ENCODE results near the gene TMEM183A.
"Not testable (repeated sequence)": the region's sequence is repeated elsewhere in the genome, so short reads cannot be mapped to it uniquely, and the experiment has no call there.

TMEM183A gene, protein sequence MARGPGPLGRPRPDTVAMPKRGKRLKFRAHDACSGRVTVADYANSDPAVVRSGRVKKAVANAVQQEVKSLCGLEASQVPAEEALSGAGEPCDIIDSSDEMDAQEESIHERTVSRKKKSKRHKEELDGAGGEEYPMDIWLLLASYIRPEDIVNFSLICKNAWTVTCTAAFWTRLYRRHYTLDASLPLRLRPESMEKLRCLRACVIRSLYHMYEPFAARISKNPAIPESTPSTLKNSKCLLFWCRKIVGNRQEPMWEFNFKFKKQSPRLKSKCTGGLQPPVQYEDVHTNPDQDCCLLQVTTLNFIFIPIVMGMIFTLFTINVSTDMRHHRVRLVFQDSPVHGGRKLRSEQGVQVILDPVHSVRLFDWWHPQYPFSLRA

DNA sequence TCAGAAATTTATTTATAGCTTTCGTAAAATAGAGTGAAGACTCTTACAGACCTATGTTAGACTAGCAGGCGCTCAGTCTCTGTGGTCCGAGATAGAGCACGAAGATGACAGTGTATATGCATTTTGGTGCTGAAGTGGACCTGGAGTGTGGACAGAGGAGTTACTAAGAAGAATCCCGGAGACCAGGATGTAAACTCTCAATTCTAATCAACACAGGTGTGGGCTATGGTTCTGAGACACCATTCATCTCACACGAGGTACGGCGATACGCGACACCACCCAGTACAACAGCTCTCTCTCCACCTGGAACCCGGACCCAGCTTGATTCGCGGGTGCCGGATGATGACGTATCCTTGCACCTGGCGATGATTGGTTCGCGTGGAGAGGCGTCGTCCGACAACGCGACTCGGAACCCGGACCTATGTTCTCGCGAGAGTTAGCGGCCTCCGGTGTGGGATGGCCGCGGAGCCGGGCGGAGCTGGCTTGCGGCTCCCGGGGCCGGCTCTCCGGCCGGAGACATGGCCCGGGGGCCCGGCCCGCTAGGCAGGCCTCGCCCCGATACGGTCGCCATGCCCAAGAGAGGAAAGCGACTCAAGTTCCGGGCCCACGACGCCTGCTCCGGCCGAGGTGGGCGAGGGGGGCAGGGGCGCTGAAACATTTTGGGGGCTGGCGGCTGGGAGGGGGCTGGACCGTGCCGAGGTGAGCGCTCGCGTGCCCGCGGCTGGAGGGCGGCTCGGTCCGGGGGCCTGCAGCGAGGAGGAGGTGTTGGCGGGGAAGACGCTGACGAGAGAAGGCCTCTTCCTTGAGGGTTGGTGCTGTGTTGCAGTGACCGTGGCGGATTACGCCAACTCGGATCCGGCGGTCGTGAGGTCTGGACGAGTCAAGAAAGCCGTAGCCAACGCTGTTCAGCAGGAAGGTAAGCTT lies at the start of gene TMEM183A:
Gene TMEM183A (plus strand): TSS at position 427 of the 924 bp plus-strand sequence. CDS start 92 bp downstream, at position 519.
- DNase-seq: peak; percentile 95

DNA sequence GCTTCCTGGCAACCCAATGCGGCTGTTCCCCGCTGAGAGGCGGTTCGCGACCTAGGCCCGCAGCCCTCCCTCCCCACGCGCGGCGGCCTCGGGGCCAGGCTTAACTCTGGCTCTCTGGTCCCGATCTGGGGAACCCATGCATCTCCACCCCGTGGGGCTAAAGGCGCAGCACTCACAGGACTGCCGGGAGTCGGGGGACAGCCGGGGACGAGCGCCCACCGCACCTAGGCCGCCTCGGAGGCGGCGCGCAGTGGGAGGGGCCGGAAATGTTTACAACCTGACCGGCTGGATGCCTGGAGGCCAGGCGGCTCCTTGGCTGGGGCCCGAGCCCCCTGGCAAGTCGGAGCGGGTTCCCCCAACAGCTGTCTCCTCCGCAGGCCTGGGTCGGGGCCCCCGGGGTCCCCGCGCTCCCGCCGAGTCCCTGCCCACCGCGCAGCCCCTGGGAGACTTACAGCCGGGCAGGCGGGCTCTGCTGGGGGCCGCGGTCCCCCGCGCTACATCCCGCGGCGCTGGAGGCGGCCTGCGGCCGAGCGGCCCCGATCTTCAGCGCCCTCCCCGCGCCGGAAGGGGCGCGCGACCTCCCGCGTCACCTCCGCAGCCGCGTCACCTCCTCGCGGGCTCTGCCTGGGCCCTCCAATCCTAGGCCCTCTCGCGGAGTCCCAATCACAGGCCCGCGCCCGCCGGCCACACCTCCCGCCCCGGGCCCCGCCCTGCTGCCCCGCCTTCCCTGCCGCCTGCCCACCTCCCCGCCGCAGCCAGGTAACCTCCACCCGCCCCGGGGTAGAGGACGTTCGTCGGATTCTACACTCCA lies 49.2 kb upstream of the TMEM183A start, which contains the start of gene ADIPOR1:
Gene ADIPOR1 (minus strand): TSS at position 580 of the 811 bp plus-strand sequence. CDS start 7,242 bp downstream, outside the sequence.
- peak; percentile 92 for DNase-seq

DNA sequence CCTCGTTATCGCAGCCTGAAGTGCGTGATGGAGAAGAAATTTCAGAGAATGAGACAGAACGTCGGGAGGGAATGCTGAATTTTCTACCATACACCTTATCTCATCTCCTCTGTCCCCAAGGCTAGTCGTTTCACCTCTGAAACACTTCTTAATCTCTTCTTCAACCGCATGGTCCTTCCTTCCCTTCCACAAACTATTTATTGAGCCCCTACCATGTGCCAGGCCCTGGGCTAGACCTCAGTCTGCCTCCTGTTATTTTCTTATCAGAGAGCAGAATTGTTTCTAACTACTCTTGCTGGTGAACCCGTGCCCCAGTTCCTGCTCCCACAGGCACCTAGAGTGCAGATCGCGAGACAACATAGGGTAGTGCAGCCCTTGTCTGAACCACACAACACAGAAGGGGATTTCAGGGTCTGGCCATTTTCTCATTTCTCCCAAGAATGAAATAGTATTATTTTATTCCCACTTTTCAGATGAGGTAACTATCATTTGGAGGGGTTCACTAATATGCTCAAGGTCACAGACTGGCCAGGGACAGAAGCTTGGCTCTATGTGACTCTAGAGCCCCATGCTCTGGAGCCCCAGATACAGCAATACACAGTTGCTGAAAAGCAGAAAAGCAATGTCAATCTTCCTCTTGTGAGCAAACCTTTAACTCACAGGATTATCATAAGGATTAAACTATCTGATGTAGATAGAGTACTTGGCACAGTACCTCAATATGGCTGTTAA lies 48.5 kb upstream of the TMEM183A start:
- no peak for DNase-seq

DNA sequence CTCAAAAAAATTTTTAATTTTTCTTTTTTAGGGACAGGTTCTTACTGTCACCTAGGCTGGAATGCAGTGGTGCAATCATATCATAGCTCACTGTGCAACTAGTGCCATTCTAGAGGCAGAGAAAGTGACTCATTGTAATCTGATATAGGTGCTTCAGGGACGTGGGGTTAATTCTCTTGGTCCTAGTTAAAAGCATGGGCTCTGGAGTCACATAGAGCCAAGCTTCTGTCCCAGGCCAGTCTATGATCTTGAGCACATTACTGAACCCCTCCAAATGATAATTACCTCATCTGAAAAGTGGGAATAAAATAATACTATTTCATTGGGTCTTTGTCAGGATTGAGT lies 47.9 kb upstream of the TMEM183A start:
- DNase-seq: no peak

DNA sequence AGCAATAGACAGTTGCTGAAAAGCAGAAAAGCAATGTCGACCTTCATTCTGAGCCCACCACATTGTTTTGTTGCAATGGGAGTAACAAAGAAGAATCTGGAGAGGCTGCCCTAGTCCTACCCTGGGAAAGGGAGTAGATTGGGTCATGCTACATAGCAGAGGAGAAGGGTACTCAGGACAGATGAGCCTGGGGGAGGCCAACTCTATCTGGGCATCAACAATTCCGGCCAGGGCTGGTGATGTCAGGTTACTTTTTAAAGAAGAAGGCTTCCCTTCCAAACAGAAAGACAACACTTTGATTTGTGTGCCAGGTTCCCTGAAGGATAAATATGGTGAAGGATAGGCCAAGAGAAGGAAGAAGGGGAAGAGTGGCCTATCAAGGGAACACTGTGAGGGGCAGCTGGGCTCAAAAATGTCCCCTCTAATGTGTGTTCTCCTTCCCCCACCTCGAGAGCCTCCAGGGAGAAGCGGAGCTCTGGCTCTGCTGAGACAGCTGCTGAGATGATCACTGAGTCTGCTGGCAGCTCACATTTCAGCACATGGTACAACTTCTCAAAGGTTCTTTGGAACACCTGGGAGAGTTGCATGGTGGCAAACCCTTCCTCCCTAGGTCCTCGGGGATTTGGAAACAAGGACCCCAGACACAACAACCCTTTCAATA lies 45.8 kb upstream of the TMEM183A start:
- no peak for DNase-seq

DNA sequence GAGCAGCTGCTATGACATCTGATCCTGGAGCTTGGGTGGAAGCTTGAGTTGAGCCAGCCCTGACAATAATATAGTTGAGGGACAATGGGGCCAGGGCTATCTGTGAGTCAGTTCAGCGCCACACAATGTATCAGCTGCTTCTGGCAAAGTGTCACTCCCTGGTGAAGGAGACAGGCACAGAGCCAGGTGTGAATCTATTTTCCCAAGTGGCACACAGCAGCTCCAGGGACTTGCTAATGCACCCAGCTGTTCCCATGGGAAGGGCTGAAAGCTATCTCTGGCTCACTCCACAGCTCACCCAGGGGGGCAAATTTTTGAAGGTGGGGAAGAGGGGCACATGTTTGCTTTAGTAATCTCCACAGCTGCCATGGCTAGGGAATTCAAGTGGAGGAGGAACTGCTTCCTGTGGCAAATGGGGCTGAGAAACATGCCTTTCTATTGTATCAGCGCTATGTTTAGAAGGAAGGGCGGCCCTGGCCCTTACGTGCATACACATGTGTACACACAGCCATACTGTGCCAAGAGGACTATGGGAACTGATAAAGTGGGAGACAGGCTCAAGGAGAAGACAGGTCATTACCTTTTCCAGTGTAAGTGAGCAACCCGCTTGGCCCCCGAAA lies 42.3 kb upstream of the TMEM183A start:
- no peak for DNase-seq

DNA sequence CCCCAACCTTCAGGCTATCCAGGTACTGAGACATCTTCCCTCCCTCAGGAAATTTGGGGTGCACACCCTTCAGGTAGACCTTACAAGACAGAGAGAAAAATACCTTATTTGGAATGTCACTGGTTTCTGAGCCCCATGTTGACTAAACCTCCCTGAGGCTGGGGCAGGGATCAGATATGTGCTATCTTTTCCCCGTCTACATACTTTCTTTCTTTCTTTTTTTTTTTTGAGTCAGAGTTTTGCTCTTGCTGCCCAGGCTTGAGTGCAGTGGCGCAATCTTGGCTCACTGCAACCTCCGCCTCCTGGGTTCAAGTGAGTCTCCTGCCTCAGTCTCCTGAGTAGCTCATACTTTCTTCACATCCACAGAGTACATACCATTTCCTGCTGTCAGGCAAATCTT lies 41.8 kb upstream of the TMEM183A start:
- no peak for DNase-seq

DNA sequence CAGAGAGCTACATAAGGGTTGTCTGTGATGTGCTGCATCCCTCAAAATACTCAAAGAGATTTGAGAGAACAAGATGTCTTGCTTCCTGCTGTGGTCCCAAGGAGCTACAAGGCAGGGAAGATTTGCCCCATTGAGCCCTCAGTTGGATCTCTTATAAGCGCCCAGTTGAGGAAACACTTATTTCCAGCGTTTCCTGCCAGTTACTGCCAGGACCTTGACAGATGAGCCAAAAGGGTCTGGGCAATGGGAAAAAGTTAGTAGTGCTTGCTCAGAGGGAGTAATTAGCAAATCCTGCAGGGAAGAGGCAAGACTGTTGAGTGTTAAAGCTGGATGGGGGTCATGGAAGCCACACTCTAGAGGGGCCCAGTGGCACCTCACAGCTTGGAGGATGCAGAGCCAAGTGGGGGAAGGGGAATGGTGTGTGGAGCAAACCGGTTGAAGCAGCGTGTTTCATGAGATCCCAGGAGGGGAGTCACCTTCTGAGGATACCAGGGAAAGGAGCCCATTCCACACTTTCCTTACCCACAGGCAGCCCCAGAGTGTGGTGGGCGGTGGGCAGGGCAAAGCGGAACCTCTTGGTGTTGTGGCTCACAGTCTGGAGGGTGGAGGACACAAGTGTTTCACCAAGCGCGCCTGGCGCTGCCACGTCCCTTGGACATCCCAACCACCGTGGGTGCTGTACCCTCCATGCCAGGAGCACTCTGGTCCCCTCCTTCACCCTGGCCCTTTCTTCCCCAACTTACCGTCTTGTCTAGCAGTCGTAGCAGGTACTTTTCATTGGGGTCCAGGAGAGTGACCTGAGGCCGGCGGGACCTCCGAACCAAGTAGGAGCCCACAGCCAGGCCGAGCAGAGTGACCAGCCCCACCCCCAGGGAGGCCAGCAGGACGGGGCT lies 40.9 kb upstream of the TMEM183A start:
- no peak for DNase-seq

DNA sequence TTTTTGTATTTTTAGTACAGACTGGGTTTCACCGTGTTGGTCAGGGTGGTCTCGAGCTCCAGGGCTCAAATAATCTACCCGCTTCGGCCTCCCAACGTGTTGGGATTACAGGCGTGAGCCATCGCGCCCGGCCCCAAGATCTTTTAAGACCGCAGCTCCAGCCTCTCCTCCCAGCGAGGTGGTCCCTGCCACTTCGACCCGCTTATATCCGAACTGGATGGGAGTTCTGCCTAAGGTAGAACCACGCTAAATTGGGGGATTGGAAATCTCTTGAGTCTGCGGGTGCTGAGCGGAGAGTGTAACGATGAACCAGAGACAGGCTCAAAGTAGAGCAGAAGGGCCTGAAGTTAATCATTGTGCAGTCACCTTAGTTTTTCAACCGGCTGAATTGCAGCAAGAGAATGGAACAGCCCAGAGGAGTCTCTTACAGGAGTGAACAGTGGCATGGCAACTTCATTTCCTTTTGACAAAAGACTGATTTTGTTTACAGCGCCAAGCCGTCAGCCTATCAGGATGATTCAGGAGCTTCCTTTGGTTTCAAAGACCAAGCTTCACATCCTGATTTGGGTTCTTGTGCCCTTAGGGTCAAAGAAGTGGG lies 39.4 kb upstream of the TMEM183A start:
- DNase-seq: peak; percentile 22

DNA sequence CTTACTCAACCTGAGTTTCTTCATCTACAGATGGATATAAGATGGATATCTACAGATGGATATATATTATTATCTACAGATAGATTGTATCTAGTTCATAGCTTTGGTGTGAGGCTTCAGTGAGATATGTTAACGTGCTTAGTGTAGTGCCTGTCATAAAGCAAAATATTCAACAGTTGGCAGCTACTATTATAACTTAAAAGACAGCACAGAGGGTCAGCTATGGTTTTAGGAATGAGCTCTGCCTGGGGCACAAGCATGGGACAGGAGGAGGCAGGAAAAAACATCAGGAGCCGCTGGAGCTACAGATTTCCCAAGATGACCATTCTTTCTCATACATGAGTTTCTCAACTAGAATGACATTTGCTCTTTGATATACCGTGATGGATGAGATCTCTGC lies 38.8 kb upstream of the TMEM183A start:
- no peak for DNase-seq

DNA sequence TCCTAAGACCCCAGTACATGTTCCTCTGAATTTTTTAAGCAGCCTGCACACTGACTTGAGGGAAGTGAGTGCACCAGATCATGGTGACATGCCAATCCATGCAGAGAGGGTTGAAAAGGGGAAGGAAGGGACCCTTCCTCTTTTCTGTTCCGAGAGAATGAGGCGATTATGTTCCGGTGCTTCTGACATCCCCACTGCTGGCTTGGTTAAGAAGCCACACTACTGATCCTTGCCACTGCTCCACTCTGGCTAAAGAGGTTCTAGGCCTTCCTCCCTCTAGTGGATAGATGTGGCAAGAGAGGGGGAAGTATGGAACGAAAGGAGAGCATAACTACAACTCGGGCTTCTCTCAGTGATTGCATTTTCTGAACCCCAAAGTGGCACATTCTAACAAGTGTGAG lies 38.3 kb upstream of the TMEM183A start:
- DNase-seq: peak; percentile 53

DNA sequence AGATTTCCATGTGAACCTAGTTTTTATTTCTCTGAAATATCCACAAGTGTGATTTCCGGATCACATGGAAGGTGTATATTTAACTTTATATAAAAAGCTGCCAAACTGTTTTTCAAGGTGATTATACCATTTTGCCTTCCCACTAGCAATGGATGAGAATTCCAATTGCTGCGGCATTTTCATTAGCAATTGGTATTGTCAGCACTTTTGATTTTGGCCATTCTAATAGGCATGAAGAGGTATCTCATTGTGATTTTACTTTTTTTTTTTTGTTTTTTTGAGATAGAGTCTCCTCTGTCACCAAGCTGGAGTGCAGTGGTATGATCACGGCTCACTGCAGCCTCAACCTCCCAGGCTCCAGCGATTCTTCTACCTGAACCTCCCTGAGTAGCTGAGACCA lies 35.1 kb upstream of the TMEM183A start:
- no peak for DNase-seq

DNA sequence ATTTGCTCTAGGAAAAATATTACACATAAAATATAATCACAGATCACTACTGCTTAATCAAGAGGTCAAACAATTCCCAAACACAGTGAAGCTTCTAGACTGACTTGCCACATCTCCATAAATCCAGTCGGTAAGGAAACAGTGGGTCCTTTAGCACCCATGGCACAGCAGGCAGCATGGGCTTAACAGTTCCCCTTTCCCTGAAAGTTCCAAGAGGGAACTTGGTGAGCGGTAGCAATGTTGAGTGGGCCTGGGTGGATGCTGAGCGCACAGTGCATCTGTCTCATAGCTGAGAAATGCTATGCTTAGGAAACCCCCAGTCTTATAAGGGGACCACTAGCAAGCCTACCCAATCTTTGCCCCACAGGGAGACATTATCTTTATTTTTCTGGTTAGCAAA lies 32.3 kb upstream of the TMEM183A start:
- no peak for DNase-seq

DNA sequence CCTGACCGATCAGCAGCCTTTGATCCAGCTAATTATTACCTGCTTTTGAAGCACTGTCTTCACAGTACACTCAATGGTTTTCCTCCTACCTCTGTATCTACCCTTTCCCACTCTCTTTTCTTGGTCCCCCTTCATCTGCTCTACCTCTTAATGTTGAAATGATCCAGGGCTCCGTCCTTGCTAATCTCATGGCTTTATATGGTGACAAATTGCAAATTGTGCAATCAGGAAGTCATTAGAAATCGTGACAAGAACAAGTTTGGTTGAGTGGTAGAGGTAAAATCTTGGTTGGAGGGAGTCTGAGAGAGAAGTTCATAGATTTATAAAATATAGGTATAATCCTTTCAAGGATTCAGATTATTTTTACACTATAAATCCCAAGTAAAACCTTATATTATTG lies 30.5 kb upstream of the TMEM183A start:
- DNase-seq: no peak

DNA sequence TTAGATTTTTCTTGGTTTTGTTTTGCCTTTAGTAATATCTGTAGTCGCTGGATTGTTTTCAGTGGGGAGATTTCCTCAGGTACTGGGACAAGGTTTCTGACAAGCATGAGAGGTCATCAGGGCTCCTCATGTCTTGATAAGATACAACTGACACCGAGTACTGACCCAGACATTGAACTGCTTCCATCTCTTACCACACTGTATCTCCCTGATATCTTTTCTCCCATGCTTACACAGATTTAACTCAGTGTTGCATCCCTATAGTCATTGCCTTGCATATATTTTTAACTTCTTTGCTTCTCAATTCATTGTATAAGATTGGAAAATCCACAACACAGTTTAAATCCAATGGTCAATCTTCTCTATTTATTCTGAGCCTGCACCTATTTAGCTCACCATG lies 27.7 kb upstream of the TMEM183A start:
- DNase-seq: no peak

DNA sequence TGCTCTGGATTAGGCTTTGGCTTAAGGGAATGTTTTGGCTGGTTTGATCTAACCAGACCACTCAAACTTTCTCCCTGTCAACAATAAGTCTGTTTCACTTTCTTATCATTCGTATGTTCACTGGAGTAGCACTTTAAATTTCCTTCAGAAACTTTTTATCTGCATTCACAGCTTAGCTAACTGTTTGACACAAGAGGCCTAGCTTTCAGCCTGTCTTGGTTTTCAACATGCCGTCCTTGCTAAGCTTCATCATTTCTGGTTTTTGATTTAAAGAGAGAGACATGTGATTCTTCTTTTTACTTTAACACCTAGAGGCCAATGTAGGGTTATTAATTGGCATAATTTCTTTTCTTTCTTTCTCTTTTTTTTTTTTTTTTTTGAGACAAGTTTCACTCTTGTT lies 25.2 kb upstream of the TMEM183A start:
- no peak for DNase-seq

DNA sequence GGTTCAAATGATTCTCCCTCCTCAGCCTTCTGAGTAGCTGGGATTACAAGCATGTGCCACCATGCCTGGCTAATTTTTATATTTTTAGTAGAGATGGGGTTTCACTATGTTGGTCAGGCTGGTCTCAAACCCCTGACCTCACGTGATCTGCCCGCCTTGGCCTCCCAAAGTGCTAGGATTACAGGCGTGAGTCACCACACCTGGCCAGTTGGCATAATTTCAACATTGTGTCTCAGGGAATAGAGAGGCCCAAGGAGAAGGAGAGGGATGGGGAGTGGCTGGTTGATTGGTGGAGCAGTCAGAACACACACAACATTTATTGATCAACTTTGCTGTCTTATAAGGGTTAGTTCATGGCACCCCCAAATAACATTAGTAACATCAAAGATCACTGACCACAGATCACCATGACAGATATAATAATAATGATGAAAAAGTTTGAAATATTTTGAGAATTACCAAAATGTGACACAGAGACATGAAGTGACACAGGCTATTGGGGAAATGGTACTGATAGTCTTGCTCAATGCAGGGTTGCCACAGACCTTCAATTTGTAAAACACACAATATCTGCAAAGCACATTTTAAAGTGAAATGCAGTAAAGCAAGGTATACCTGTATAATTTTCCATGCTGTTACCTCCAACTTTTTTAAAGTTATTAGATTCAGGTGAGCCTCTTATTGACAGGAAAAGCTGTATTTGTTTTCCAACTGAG lies 24.3 kb upstream of the TMEM183A start:
- no peak for DNase-seq

DNA sequence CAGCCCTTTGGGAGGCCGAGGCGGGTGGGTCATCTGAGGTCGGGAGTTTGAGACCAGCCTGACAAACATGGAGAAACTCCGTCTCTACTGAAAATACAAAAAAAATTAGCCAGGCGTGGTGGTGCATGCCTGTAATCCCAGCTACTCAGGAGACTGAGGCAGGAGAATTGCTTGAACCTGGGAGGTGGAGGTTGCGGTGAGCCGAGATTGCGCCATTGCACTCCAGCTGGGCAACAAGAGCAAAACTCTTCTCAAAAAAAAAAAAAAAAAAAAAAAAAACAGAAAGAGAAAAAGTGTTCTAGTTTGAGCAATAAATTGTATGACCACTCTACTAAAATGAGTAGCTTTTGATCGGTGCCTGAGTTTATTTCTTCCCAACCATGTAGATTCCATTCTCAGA lies 21.1 kb upstream of the TMEM183A start:
- not testable (repeated sequence) for DNase-seq

DNA sequence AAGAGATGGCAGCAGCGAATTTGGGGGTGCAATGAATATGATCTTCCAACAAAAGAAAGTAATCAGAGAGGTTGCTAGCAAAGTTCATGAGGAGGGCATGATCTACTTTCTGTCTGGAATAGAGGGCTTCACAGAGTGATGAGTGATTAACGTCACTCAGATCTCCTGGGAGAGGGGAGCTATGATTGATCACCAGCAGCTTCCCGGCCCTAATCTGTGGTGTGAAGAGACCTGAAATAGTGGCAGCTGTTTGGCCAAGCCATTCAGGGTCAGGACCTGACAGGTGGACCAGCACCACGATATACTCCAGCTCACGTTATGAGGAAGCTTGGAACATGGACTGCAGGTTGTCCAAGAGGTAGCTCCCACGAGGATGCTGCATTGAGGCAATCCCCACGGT lies 19.9 kb upstream of the TMEM183A start:
- DNase-seq: no peak
